Fibroblast of lung (primary cell): ENCODE measurements around the gene WNK2. TPM values are rescaled to one million over a fixed set of nuclear protein-coding genes. Genes with fewer than 3 reads are reported as not detected.

Source experiments
- DNase-seq, 2 donors: peaks; one replicate each; pipeline versions ENCODE4 v3.0.0 to v3.0.0-alpha.2; 2010; ENCODE audit warnings: low read depth in 2 of 2
- H2AFZ ChIP-seq: 2 replicates; pipeline ENCODE4 v1.5.1; 2012; ENCODE audit warnings: low read length, control low read depth, inconsistent platforms
- H3K27ac ChIP-seq: 2 replicates; pipeline ENCODE4 v1.5.1; 2011; ENCODE audit warnings: low read length, control low read depth; ENCODE audit not compliant: insufficient read depth
- H3K27me3 ChIP-seq: 2 replicates; pipeline ENCODE4 v1.5.1; 2011; ENCODE audit warnings: mild to moderate bottlenecking, low read length; ENCODE audit not compliant: control insufficient read depth, insufficient read depth
- H3K36me3 ChIP-seq: 2 replicates; pipeline ENCODE4 v1.5.1; 2011; ENCODE audit warnings: low read length; ENCODE audit not compliant: control insufficient read depth, insufficient read depth
- H3K4me1 ChIP-seq: 2 replicates; pipeline ENCODE4 v1.5.1; 2011; ENCODE audit warnings: low read length; ENCODE audit not compliant: control insufficient read depth, insufficient read depth; ENCODE audit errors: extremely low read depth
- H3K4me2 ChIP-seq: 2 replicates; pipeline ENCODE4 v1.5.1; 2011; ENCODE audit warnings: low read length, control low read depth; ENCODE audit not compliant: insufficient read depth; ENCODE audit errors: extremely low read depth
- H3K4me3 ChIP-seq, 4 experiments: fragments of 200-600 bp in 1 of 4; sonication (generic) in 1 of 4; replicated peaks in 1 of 4; 2 replicates each; pipeline ENCODE4 v1.5.1; 2011 to 2016; ENCODE audit warnings: low read length in 4 of 4, low read depth in 3 of 4, mild to moderate bottlenecking in 3 of 4, control low read depth in 2 of 4, inconsistent platforms in 1 of 4, mixed read lengths in 1 of 4; ENCODE audit not compliant: insufficient read depth in 1 of 4; ENCODE audit errors: control extremely low read depth in 1 of 4
- H3K79me2 ChIP-seq: 2 replicates; pipeline ENCODE4 v1.5.1; 2012; ENCODE audit warnings: mild to moderate bottlenecking, low read length, inconsistent platforms; ENCODE audit not compliant: control insufficient read depth, insufficient read depth
- H3K9ac ChIP-seq: 2 replicates; pipeline ENCODE4 v1.5.1; 2011; ENCODE audit warnings: mild to moderate bottlenecking, low read length, control low read depth; ENCODE audit not compliant: insufficient read depth
- H3K9me3 ChIP-seq: 2 replicates; pipeline ENCODE4 v1.5.1; 2012; ENCODE audit warnings: low read depth, low read length; ENCODE audit not compliant: control insufficient read depth, insufficient read depth
- H4K20me1 ChIP-seq: 2 replicates; pipeline ENCODE4 v1.5.1; 2011; ENCODE audit warnings: low read length; ENCODE audit not compliant: control insufficient read depth, insufficient read depth; ENCODE audit errors: extremely low read depth
- CTCF ChIP-seq, 2 donors: IDR thresholded peaks in 1 of 2; conservative IDR thresholded peaks in 1 of 2; 1 replicate in 1 of 2; 2 replicates in 1 of 2; pipeline ENCODE4 v1.5.1; 2011 to 2012; ENCODE audit warnings: low read length in 2 of 2, control low read depth in 1 of 2, inconsistent platforms in 1 of 2, low read depth in 1 of 2, mild to moderate bottlenecking in 1 of 2
- EZH2 ChIP-seq: IDR thresholded peaks from 2 replicates; pipeline ENCODE4 v1.5.1; 2012; ENCODE audit warnings: low read length, control low read depth, mild to moderate bottlenecking; ENCODE audit errors: missing control alignments
- polyA plus RNA-seq, 2 donors: library from polyadenylated mRNA; depleted of rRNA in 1 of 2; stranded (reverse) in 1 of 2; unstranded in 1 of 2; fragments of >200 nt; gene quantifications; 2 replicates each; pipeline ENCODE4 v1.2.1, GENCODE V29; 2011 to 2012; ENCODE audit warnings: missing spikeins in 1 of 2
- total RNA-seq: library from RNA; depleted of rRNA; stranded (reverse); fragments of >200 nt; gene quantifications from 2 replicates; pipeline ENCODE4 v1.2.1, GENCODE V29; 2014

Gene WNK2
- total and polyA plus RNA-seq, 2 donors (not counting 1 experiment from before 2014, with no cell fraction given): not detected

- H3K4me1 ChIP-seq: peaks cover 2% of the 10 kb centered on the region
- TF ChIP-seq CTCF (conservative IDR thresholded peaks at IDR 0.05 in 1 of 2, IDR thresholded peaks at IDR 0.05 in 1 of 2; ENCODE audit: low read depth in 1 of 2, low read length in 2 of 2) (no peak), EZH2 (no peak)
- no peak for DNase-seq
- no peaks in the 10 kb centered on the region for H3K27me3 ChIP-seq
- no peak overlapping the region for H3K27ac ChIP-seq
- no peaks in the 10 kb centered on the region for H3K36me3 ChIP-seq
- no peaks in the 10 kb centered on the region for H3K79me2 ChIP-seq
- no peak overlapping the region for H3K4me2 ChIP-seq
- no peaks in the 10 kb centered on the region for H3K9me3 ChIP-seq
- H3K9ac ChIP-seq: no peak overlapping the region
- no peak overlapping the region for H2AFZ ChIP-seq
- no peak overlapping the region for H3K4me3 ChIP-seq
- H4K20me1 ChIP-seq: no peaks in the 10 kb centered on the region
These were observed 34.9 kb downstream of the WNK2 start for GRCh38 chr9:93218671-93219420.

- H3K4me3 ChIP-seq: no peak overlapping the region
- no peaks in the 10 kb centered on the region for H3K79me2 ChIP-seq
- no peak overlapping the region for H3K4me2 ChIP-seq
- no peaks in the 10 kb centered on the region for H4K20me1 ChIP-seq
- H3K9me3 ChIP-seq: no peaks in the 10 kb centered on the region
- H3K27ac ChIP-seq: no peak overlapping the region
- H3K27me3 ChIP-seq: no peaks in the 10 kb centered on the region
- no peaks in the 10 kb centered on the region for H3K36me3 ChIP-seq
- no peak overlapping the region for H3K9ac ChIP-seq
- peaks cover 2% of the 10 kb centered on the region for H3K4me1 ChIP-seq
- TF ChIP-seq CTCF (conservative IDR thresholded peaks at IDR 0.05 in 1 of 2, IDR thresholded peaks at IDR 0.05 in 1 of 2; ENCODE audit: low read depth in 1 of 2, low read length in 2 of 2): no peak
- H2AFZ ChIP-seq: no peak overlapping the region
- no peak for DNase-seq
These were observed 35.8 kb downstream of the WNK2 start for GRCh38 chr9:93219692-93220091.

GRCh38 chr9:93220627-93221026, 36.7 kb downstream of the WNK2 start:
- Histone ChIP-seq H3K4me1 (peaks cover 2% of the 10 kb centered on the region), H3K27ac (no peak overlapping the region), H3K4me2 (no peak overlapping the region), H3K79me2 (no peaks in the 10 kb centered on the region), H3K9ac (no peak overlapping the region), H3K36me3 (no peaks in the 10 kb centered on the region), H3K9me3 (no peaks in the 10 kb centered on the region), H3K27me3 (no peaks in the 10 kb centered on the region), H3K4me3 (no peak overlapping the region), H4K20me1 (peaks cover 1% of the 10 kb centered on the region), H2AFZ (no peak overlapping the region)
- TF ChIP-seq EZH2 (no peak), CTCF (conservative IDR thresholded peaks at IDR 0.05 in 1 of 2, IDR thresholded peaks at IDR 0.05 in 1 of 2; ENCODE audit: low read depth in 1 of 2, low read length in 2 of 2) (no peak)
- DNase-seq: no peak
